Stimulated activated CD4-positive, alpha-beta T cell treated with anti-CD3 and anti-CD28 coated beads, Interleukin-12 subunit alpha, Interleukin-12 subunit beta, amount 100 ng/mL, for 4 hours (primary cell): ENCODE measurements around the gene PLA2G3.
A peak's percentile ranks its signal among the peaks of the same experiment; 100 is the strongest.
"Not testable (repeated sequence)": the region's sequence is repeated elsewhere in the genome, so short reads cannot be mapped to it uniquely, and the experiment has no call there.

Source experiments
- DNase-seq: peaks from one replicate; pipeline ENCODE4 v3.0.0-alpha.2; 2020

PLA2G3 gene

DNA sequence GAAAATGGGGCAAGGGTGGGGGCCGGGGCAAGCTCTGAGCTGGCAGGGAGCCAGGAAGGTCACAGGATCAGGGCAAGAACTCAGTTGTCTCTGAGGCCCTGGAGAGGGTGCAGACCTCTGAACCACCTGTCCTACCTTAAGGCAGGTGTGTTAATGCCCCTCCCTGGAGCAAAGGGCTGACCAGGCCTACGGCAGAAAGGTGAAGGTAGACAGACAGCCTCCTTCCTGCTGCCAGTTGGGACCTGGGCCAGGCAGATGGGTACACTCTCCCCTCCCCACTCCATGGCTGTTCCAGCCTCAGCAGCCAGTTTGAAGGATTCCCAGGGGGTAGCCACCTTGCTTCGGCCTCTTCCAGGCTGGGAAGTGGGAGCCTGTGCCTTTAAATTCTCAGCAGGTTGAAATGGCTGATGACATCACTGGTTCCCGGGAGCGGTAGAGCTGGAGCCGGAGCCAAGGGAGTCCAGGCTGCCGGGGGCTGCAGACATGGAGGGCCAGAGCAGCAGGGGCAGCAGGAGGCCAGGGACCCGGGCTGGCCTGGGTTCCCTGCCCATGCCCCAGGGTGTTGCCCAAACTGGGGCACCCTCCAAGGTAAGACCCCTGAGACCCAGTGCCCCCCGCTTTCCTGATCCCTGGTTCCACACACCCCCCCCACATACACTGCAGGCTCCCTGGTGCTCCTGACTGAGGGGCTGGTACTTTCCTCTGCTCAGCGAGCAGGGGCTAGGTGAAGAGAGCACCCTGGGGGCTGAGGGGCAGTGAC is 17.6 kb downstream of the PLA2G3 start, which contains the start of gene INPP5J:
TSS of gene INPP5J (plus strand) at position 435 of the 760 bp plus-strand sequence. CDS start at position 484, 49 bp downstream.
- no peak for DNase-seq

DNA sequence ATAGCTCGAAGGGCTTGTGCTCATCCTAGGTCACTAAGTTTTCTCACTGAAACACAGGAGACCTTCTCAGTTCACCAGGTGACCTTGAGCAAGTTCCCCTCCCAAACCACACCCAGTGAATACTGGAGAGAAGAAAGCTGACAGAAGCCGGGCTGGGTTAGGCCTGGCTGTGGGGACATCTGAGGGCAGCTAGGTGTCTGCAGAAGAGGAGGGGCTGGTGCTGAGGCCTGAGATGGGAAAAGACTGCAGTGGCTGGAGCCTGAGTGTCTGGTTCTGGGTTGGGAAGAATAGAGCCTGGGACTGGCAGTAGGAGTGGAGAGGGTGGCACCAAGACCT is 18.1 kb downstream of the PLA2G3 start:
- DNase-seq, result no peak

DNA sequence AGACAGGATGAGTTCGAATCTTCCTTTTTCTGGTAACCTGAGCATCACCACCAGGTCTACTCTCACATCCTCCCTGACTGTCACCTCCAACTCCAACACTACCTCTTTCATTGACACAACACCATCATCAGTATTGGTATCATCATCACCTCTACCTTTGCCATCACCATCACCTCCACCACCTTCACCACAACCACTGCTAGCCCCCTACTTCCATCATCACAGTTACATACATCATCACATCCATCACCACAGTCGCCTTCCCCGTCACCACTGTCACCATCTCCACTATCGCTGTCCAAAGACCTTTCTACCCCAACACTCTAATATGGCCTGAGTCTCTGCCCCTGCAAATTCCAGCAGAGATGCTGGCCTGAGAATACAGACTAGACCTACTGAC is 18.9 kb downstream of the PLA2G3 start:
- DNase-seq, result no peak

DNA sequence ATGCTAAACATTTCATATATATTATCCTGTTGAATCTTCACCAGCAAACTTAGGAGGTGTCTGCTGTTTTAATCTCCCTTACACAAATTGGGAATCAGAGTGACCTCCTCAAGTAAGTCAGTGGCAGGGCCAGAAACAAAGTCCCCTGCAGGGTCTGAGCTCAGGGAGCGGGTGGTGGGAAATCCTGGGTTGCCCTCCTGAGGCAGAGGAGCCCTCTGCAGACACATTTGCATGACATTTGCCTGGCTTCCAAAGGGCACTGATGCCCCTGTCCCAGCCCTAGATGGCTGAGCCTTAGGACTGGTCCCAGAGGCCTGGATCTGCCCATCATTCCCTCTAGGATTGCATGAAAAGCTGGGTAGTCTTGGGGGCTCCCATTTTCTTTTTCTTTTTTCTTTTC is 19.7 kb downstream of the PLA2G3 start:
- no peak for DNase-seq

DNA sequence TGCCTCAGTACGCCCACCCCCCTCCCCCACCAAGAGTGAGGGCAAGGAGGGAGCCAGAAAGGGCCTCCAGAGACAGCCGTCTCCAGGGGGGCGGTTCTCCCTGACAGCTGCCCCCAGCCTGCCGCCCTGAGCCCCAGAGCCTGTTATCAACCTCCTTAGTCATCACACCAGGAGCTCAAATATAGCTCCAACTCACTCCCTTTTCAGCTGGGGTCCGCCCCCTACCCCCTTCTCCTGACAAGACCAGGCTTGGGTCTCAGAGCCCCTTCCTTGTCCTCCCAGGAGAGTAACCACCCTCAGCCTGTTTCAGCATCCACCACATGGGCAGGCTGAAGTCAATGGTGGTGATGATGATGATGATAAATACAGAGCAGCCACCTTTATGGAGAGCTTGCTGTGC is 20.1 kb downstream of the PLA2G3 start:
- DNase-seq, result no peak

DNA sequence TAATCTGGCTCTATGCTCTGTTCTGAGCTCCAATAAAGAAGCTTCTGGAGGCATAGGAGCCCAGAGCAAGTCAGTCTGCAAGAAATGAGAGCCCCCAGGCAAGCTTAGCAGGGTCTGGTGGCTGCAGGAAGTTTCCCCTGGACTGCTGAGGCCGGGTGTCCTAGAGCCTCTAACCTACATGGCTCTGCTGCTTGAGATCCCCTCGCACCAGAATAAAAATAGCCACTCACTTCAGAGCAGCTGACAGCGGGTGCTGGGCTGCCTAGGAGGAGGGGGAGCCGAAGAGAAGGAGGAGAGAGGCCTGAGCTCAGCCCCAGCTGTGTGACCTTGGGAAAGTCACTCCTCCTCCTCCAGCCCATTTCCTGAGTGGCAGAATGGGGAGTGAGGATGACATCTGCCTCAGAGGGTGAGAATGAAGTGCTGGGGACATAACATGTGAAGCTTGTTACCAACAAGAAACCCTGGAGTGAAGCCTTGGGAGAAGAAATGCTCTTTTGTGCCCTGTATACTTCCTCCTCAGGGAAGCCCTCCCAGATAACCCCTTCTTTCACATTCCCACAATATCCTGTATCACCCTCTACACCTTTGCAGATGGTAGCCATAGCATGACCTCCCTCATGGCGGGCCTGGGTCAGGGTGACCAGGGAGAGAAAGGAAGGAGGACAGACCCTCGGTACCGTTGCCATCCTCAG is 21.1 kb downstream of the PLA2G3 start:
- DNase-seq, result no peak

- DNase-seq, result no peak
Measured at GRCh38 chr22:31118046-31118820, 22.1 kb downstream of the PLA2G3 start.

- not testable (repeated sequence) for DNase-seq
Measured at GRCh38 chr22:31112547-31113091, 27.7 kb downstream of the PLA2G3 start.

DNA sequence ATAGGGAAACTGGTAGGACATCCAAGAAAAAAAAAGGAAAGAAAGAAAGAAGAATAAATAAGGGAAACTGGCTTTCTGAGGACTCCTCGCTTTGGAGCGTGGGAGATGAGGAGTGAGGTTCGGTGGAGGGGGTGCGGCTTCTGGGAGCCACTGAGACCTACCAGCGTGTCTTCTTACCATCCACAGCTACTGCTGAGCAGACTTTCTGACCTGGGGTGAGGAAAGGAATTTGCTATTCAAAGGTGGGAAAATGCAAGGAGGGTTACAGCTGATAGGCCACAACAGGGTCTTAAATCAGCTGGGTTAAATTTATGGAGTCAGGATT is 32.5 kb downstream of the PLA2G3 start:
- no peak for DNase-seq

DNA sequence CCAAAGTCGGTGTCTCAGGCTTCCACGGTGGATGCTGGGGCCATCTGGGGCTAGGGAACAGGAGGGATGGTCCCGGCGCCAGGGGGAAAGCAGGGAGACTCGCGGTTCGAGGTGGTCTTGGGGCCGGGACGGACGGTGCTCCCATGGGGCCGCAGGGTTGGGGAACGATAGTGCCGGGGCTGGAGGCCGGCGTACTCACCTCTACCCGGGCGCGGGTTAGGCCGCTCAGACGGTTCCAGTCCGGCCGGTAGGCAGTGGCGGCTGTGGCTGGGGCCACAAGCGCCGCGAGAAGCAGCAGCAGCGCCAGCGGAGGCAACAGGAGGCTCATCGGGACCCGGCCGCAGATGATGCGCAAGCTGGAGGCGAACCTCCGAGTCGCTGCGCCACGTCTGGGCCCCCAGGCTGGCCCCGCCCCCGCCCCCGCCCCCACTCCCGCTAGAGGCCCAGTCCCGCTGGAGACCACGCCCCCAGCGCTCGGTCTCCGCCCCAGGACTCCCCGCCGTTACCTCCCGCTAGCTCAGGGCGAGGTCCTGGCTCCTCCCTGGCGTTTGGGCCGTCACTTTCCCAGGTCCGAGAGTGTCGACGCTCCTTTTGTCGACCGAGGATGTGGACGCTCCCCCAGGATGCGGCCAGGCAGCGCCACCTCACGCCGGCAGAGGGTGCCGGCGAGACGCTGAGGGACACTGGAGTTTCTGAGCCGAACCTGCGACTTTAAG is 33.0 kb downstream of the PLA2G3 start, which contains the start of gene SELENOM:
TSS of gene SELENOM (minus strand) at position 391 of the 716 bp plus-strand sequence. CDS start at position 328, 63 bp downstream.
- DNase-seq, result peak; percentile 83

DNA sequence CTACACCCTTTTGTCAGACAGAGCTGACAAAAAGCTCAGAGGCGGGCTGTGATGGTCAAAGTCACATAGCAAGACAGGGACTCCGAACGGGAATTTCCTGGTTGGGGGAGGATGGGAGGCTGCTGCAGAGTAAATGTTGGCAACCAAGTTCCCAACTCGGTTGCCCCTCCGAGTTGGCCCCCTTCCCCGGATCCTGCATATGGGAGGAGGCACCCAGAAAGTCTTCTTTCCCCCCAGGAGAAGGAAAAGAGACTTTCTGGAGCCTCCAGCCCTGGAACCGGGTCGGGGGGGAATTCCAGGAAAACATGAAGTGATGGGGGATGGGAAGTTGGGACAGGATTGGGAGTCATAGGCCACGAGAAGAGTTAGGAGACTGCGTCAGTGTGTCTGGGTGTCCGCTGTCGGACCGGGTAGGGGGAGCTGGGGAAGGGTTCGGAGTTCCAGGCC is 33.6 kb downstream of the PLA2G3 start:
- DNase-seq, result no peak

- DNase-seq, result no peak
Measured at GRCh38 chr22:31106001-31106571, 34.2 kb downstream of the PLA2G3 start.

DNA sequence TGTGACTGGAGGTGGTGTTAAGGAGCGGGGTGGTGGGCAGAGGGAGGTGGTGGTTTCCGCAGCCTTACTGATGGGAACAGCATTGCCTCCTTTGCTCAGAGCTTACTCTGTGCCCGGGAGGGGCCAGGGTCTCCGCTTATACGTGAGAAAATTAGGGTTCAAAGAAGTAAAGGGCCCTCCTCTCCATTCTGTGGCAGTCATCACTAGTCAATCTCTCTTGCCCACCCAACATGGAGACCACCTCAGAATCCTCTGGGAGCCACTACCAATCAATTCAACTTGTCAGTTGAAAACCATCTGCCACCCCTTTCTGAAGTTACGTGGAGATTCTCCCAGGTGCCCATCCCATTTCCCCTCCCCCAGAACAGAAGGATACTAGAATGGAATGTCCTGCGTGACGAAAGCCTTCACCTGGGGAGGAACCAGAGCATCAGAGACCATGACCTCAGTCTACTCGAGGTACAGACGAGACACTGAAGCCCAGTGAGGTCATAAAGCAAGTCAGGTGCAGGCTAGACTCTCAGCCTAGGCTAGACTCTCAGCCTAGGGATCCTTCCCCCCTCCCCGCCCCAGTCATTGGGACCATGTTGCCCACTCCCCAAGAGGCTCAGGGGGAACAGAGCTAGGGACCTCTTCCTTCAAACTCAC is 34.9 kb downstream of the PLA2G3 start:
- no peak for DNase-seq

- no peak for DNase-seq
Measured at GRCh38 chr22:31104869-31105268, 35.4 kb downstream of the PLA2G3 start.

DNA sequence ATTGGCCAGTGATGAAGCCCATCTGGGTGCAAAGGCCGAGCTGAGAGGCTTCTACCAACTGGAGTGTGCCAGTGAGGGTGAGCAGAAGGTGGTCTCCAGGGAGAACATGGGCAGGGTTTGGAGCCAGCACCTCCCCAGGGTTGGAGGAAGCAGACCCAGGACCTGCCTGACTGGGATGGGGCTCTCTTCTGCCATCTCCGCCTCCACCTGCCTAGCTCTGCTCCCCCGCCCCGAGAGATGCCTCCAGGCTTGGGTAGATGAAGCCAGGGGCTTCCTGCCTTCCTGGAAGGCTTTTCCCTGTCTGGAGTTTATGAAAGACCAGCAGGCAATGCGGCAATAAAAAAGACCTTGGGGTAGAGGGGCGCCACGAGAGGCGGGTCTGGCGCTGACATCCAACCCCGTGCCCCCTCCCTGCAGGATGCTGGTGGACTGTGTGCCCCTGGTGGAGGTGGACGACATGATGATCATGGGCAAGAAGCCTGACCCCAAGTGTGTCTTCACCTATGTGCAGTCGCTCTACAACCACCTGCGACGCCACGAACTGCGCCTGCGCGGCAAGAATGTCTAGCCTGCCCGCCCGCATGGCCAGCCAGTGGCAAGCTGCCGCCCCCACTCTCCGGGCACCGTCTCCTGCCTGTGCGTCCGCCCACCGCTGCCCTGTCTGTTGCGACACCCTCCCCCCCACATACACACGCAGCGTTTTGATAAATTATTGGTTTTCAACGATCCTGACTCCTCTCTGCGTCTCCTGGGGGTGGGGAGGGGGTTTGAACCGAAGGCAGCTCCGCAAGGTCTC is 36.2 kb downstream of the PLA2G3 start:
- DNase-seq, result no peak

GRCh38 chr22:31103111-31103510 is 37.2 kb downstream of the PLA2G3 start:
- no peak for DNase-seq

DNA sequence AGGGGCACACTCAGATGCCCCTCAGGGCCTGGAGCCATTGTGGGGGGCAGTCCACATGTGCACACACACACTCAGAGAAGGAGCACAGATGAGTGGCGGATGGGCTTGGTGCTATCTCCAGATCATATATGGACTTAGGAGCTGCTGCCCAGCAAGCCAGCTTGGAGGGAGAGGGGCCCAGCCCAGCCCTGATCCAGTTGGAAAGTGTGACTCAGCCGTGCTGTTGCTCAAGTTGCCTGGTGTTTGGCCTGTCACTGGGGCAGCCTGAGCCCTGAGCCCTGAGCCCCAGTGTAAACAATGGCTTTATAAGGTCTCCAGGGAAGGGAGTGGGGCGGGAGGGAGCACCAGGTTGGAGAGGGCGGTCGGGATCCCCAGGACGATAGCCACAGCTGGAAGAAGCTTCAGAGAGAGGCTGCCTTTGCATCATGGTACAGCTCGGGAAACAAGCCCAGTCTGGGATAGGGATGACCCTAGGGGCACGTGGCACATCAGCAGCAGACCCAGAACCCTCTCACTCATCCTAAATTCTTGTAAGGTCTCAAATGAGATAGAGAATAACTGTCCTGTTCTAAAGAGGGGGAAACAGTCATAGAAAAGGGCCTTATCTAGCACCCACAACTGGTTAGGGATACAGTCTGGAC is 37.7 kb downstream of the PLA2G3 start:
- DNase-seq, result no peak

DNA sequence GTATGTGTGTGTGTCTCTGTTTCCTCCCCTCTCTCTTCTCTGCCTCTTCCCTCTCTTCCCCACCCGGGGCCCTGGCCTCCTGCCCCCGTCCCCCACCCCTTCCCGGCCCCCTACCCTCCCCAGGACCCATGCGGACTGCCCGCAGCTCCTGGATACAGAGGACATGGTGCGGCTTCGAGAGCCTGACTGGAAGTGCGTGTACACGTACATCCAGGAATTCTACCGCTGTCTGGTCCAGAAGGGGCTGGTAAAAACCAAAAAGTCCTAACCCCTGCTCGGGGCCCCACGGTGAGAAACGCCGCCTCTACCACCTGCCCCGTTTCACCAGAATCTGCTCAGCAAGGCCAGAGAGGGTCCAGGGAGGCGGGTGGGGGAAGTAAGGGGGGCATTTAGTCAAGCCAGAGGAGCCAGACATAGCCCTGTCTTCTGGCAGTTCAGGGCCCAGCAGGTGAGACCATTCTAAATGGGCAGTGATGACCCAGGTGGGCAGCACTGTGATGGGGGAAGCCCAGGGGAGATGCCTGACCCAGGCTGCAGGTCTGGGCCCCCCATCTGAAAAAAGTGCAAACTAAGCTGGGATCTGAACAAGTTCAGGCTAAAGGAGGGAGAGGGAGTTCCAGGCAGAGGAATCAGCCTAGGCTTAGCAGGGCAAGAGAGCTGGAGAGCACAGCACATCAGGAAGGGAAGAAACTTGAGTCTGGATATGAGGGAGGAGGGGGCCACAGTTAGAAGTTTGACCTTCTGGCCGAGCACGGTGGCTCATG is 39.4 kb downstream of the PLA2G3 start:
- DNase-seq, result no peak
